ENCODE data around the gene LAMP1.
"Not testable (repeated sequence)": the region's sequence is repeated elsewhere in the genome, so short reads cannot be mapped to it uniquely, and the experiment has no call there.

Gene LAMP1

GRCh38 chr13:113361406-113361805, 64.4 kb downstream of the LAMP1 start:
- H3K9me3 ChIP-seq, result no peaks in the 10 kb centered on the region
- H3K4me3 ChIP-seq, result no peak overlapping the region
- peaks cover 7% of the 10 kb centered on the region; the same call in 1 of the 2 replicates for H3K4me1 ChIP-seq
- in situ Hi-C loops (cut with MboI; ENCODE audit: low sequenced_read_pairs), result no loop called here
- peaks cover 3% of the 10 kb centered on the region; the same call in 1 of the 2 replicates for H3K36me3 ChIP-seq (replicated peaks)
- H3K27me3 ChIP-seq (ENCODE audit: low read depth), result no peaks in the 10 kb centered on the region
- no peak for DNase-seq (ENCODE audit: low spot score in 2 of 2)

- in situ Hi-C loops (cut with MboI; ENCODE audit: low sequenced_read_pairs), result no loop called here
- Histone ChIP-seq H3K27me3 (ENCODE audit: low read depth) (no peaks in the 10 kb centered on the region), H3K4me1 (peaks cover 7% of the 10 kb centered on the region; the same call in 1 of the 2 replicates), H3K4me3 (peak overlapping the region; percentile 33), H3K36me3 (replicated peaks) (0 out of 2 replicates have a peak, but pooled peaks cover 3% of the 10 kb centered on the region), H3K9me3 (no peaks in the 10 kb centered on the region)
- no peak for DNase-seq (ENCODE audit: low spot score in 2 of 2)
Measured at GRCh38 chr13:113364311-113364889, 67.4 kb downstream of the LAMP1 start.

- Histone ChIP-seq H3K4me3 (peak overlapping the region; percentile 33), H3K9me3 (no peaks in the 10 kb centered on the region), H3K27me3 (ENCODE audit: low read depth) (no peaks in the 10 kb centered on the region), H3K36me3 (replicated peaks) (0 out of 2 replicates have a peak, but pooled peaks cover 3% of the 10 kb centered on the region), H3K4me1 (peaks cover 7% of the 10 kb centered on the region; the same call in 1 of the 2 replicates)
- DNase-seq (ENCODE audit: low spot score in 2 of 2), result no peak
- in situ Hi-C loops (cut with MboI; ENCODE audit: low sequenced_read_pairs), result no loop called here
Measured at GRCh38 chr13:113364901-113365582, 68.0 kb downstream of the LAMP1 start.

GRCh38 chr13:113365583-113365970, 68.5 kb downstream of the LAMP1 start:
- H3K36me3 ChIP-seq (replicated peaks), result 0 out of 2 replicates have a peak, but pooled peaks cover 3% of the 10 kb centered on the region
- in situ Hi-C loops (cut with MboI; ENCODE audit: low sequenced_read_pairs), result no loop called here

GRCh38 chr13:113365971-113366588, 69.0 kb downstream of the LAMP1 start:
- Histone ChIP-seq H3K27me3 (ENCODE audit: low read depth) (no peaks in the 10 kb centered on the region), H3K36me3 (replicated peaks) (0 out of 2 replicates have a peak, but pooled peaks cover 3% of the 10 kb centered on the region), H3K9me3 (no peaks in the 10 kb centered on the region), H3K4me1 (peaks cover 7% of the 10 kb centered on the region; the same call in 1 of the 2 replicates), H3K4me3 (no peak overlapping the region)
- in situ Hi-C loops (cut with MboI; ENCODE audit: low sequenced_read_pairs), result no loop called here
- no peak for DNase-seq (ENCODE audit: low spot score in 2 of 2)

More at GRCh38 chr13:113365583-113365970, 68.5 kb downstream of the LAMP1 start:
- Histone ChIP-seq H3K9me3 (no peaks in the 10 kb centered on the region), H3K4me3 (no peak overlapping the region), H3K27me3 (ENCODE audit: low read depth) (no peaks in the 10 kb centered on the region), H3K4me1 (peaks cover 7% of the 10 kb centered on the region; the same call in 1 of the 2 replicates)
- no peak for DNase-seq (ENCODE audit: low spot score in 2 of 2)

- in situ Hi-C loops (cut with MboI; ENCODE audit: low sequenced_read_pairs), result no loop called here
- no peak for DNase-seq (ENCODE audit: low spot score in 2 of 2)
- Histone ChIP-seq H3K4me3 (no peak overlapping the region), H3K27me3 (ENCODE audit: low read depth) (no peaks in the 10 kb centered on the region), H3K36me3 (replicated peaks) (0 out of 2 replicates have a peak, but pooled peaks cover 3% of the 10 kb centered on the region), H3K4me1 (peaks cover 7% of the 10 kb centered on the region; the same call in 1 of the 2 replicates), H3K9me3 (no peaks in the 10 kb centered on the region)
Measured at GRCh38 chr13:113367020-113367560, 70.1 kb downstream of the LAMP1 start.

- no peak for DNase-seq (ENCODE audit: low spot score in 2 of 2)
- H3K4me1 ChIP-seq, result peaks cover 7% of the 10 kb centered on the region; the same call in 1 of the 2 replicates
- H3K36me3 ChIP-seq (replicated peaks), result 0 out of 2 replicates have a peak, but pooled peaks cover 3% of the 10 kb centered on the region
- no peak overlapping the region for H3K4me3 ChIP-seq
- H3K9me3 ChIP-seq, result no peaks in the 10 kb centered on the region
- in situ Hi-C loops (cut with MboI; ENCODE audit: low sequenced_read_pairs), result no loop called here
- no peaks in the 10 kb centered on the region for H3K27me3 ChIP-seq (ENCODE audit: low read depth)
Measured at GRCh38 chr13:113367771-113368170, 70.7 kb downstream of the LAMP1 start.

GRCh38 chr13:113368353-113368752, 71.3 kb downstream of the LAMP1 start:
- DNase-seq (ENCODE audit: low spot score in 2 of 2); H3K4me3 ChIP-seq; in situ Hi-C loops (cut with MboI; ENCODE audit: low sequenced_read_pairs); H3K4me1 ChIP-seq; H3K9me3 ChIP-seq; H3K36me3 ChIP-seq (replicated peaks); H3K27me3 ChIP-seq (ENCODE audit: low read depth): not testable (repeated sequence)

GRCh38 chr13:113369189-113369588, 72.2 kb downstream of the LAMP1 start:
- DNase-seq (ENCODE audit: low spot score in 2 of 2), result no peak
- no peak overlapping the region for H3K4me3 ChIP-seq
- in situ Hi-C loops (cut with MboI; ENCODE audit: low sequenced_read_pairs), result no loop called here
- H3K9me3 ChIP-seq, result no peaks in the 10 kb centered on the region
- no peaks in the 10 kb centered on the region for H3K36me3 ChIP-seq (replicated peaks)
- H3K4me1 ChIP-seq, result peaks cover 4% of the 10 kb centered on the region; the same call in 1 of the 2 replicates
- no peaks in the 10 kb centered on the region for H3K27me3 ChIP-seq (ENCODE audit: low read depth)

- in situ Hi-C loops (cut with MboI; ENCODE audit: low sequenced_read_pairs), result no loop called here
- H3K4me1 ChIP-seq, result no peaks in the 10 kb centered on the region
- no peaks in the 10 kb centered on the region for H3K9me3 ChIP-seq
- H3K27me3 ChIP-seq (ENCODE audit: low read depth), result no peaks in the 10 kb centered on the region
- DNase-seq (ENCODE audit: low spot score in 2 of 2), result no peak
- no peaks in the 10 kb centered on the region for H3K36me3 ChIP-seq (replicated peaks)
- H3K4me3 ChIP-seq, result no peak overlapping the region
Measured at GRCh38 chr13:113369881-113370280, 72.8 kb downstream of the LAMP1 start.

- DNase-seq (ENCODE audit: low spot score in 2 of 2), result no peak
- Histone ChIP-seq H3K27me3 (ENCODE audit: low read depth) (no peaks in the 10 kb centered on the region), H3K4me3 (no peak overlapping the region), H3K4me1 (peaks cover under 1% of the 10 kb centered on the region), H3K9me3 (no peaks in the 10 kb centered on the region), H3K36me3 (replicated peaks) (no peaks in the 10 kb centered on the region)
- in situ Hi-C loops (cut with MboI; ENCODE audit: low sequenced_read_pairs), result no loop called here
Measured at GRCh38 chr13:113371061-113371460, 74.0 kb downstream of the LAMP1 start.

GRCh38 chr13:113371701-113372100, 74.7 kb downstream of the LAMP1 start:
- H3K4me3 ChIP-seq; DNase-seq (ENCODE audit: low spot score in 2 of 2); in situ Hi-C loops (cut with MboI; ENCODE audit: low sequenced_read_pairs); H3K36me3 ChIP-seq (replicated peaks); H3K4me1 ChIP-seq; H3K9me3 ChIP-seq; H3K27me3 ChIP-seq (ENCODE audit: low read depth): not testable (repeated sequence)

All from HAP-1 (cell line).